ENCODE results near the gene LRBA.
"Not testable (repeated sequence)": the region's sequence is repeated elsewhere in the genome, so short reads cannot be mapped to it uniquely, and the experiment has no call there.

- not testable (repeated sequence) for TF ChIP-seq JUND (IDR thresholded peaks at IDR 0.05); CTCF (IDR thresholded peaks at IDR 0.05); EZH2phosphoT487 (IDR thresholded peaks at IDR 0.05; ENCODE audit: borderline replicate concordance, low read depth); YY1 (IDR thresholded peaks at IDR 0.05; ENCODE audit: low read depth); RFX5 (IDR thresholded peaks at IDR 0.05; ENCODE audit: low read length)
Measured at GRCh38 chr4:151063143-151063542, 48.1 kb upstream of the LRBA start.

Data from SK-N-SH (cell line).